Measurements from ENCODE around the gene CCDC92B. TPM values are rescaled to one million over a fixed set of nuclear protein-coding genes. Genes with fewer than 3 reads are reported as not detected.
"Not testable (repeated sequence)": the region's sequence is repeated elsewhere in the genome, so short reads cannot be mapped to it uniquely, and the experiment has no call there.

The CCDC92B gene
- total RNA-seq, 3 donors from 2014 or later (not counting 1 experiment from before 2014, with no cell fraction given), result not detected

DNA sequence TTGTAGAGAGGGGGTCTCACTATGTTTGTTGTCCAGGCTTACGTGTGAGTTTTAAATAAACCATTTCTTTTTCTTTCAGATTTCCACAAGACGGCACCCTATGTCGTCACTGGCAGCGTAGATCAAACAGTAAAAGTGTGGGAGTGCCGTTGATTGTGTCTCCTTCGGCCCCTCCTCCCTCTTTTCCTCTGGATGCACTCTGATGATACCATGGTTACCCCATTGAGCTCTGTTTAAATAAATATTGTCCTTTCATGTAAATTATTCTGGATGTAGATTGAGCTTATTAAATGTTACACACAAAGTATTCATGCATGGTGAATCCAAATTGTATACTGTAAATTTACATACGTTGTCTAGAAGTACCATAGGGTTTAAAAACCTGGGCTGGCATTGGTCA lies 67.8 kb downstream of the CCDC92B start:
- WGBS (ENCODE audit: insufficient coverage), result 100% methylated on average over 4 of the region's 7 CpGs
- H3K4me3 ChIP-seq (ENCODE audit: low read length), result no peak overlapping the region
- ATAC-seq (no peak), DNase-seq (no peak)
- peaks cover 58% of the 10 kb centered on the region for H3K36me3 ChIP-seq (ENCODE audit: control insufficient read depth, insufficient read depth, low read length)
- H3K27me3 ChIP-seq (ENCODE audit: control insufficient read depth, insufficient read depth, low read length), result no peaks in the 10 kb centered on the region
- Mint-ChIP-seq H3K27ac (no peak overlapping the region), H3K36me3 (peaks cover 10% of the 10 kb centered on the region), H3K9me3 (no peaks in the 10 kb centered on the region), H3K4me1 (peaks cover 0 to 5% of the 10 kb centered on the region in 2 donors), H3K4me3 (no peak overlapping the region), H3K27me3 (ENCODE audit: low read depth in 2 of 2) (no peaks in the 10 kb centered on the region)
- TF ChIP-seq, protein P1, sequence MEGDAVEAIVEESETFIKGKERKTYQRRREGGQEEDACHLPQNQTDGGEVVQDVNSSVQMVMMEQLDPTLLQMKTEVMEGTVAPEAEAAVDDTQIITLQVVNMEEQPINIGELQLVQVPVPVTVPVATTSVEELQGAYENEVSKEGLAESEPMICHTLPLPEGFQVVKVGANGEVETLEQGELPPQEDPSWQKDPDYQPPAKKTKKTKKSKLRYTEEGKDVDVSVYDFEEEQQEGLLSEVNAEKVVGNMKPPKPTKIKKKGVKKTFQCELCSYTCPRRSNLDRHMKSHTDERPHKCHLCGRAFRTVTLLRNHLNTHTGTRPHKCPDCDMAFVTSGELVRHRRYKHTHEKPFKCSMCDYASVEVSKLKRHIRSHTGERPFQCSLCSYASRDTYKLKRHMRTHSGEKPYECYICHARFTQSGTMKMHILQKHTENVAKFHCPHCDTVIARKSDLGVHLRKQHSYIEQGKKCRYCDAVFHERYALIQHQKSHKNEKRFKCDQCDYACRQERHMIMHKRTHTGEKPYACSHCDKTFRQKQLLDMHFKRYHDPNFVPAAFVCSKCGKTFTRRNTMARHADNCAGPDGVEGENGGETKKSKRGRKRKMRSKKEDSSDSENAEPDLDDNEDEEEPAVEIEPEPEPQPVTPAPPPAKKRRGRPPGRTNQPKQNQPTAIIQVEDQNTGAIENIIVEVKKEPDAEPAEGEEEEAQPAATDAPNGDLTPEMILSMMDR (IDR thresholded peaks at IDR 0.05), result no peak
- intact Hi-C loops (cut with micrococcal nuclease), result no loop called here
- no peaks in the 10 kb centered on the region for H3K4me1 ChIP-seq (ENCODE audit: control insufficient read depth, insufficient read depth, low read length)
- H3K9me3 ChIP-seq (ENCODE audit: control insufficient read depth, insufficient read depth, low read length), result no peaks in the 10 kb centered on the region
- no peak overlapping the region for H3K27ac ChIP-seq (ENCODE audit: low read length)

DNA sequence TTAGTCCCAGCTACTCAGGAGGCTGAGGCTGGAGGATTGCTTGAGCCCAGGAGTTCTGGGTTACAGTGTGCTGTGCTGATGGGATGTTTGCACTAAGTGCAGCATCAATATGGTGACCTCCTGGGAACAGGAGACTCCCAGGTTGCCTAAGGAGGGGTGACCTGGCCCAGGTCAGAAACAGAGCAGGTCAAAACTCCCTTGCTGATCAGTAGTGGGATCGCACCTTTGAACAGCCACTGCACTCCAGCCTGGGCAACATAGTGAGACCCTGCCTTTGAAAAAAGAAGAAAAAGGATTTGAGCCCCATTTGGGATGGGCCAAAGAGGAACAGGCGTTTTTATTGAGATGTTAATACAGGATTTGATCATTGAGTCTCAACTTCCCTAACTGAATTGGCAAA lies 68.5 kb downstream of the CCDC92B start:
- H3K4me3 ChIP-seq (ENCODE audit: low read length), result no peak overlapping the region
- Mint-ChIP-seq H3K27me3 (ENCODE audit: low read depth in 2 of 2) (no peaks in the 10 kb centered on the region), H3K9me3 (no peaks in the 10 kb centered on the region), H3K4me1 (peaks cover 0 to 5% of the 10 kb centered on the region in 2 donors), H3K36me3 (peaks cover 10% of the 10 kb centered on the region), H3K27ac (no peak overlapping the region), H3K4me3 (no peak overlapping the region)
- intact Hi-C loops (cut with micrococcal nuclease), result no loop called here
- H3K36me3 ChIP-seq (ENCODE audit: control insufficient read depth, insufficient read depth, low read length), result peaks cover 62% of the 10 kb centered on the region
- no peaks in the 10 kb centered on the region for H3K9me3 ChIP-seq (ENCODE audit: control insufficient read depth, insufficient read depth, low read length)
- DNase-seq (no peak), ATAC-seq (no peak)
- TF ChIP-seq, protein P1 (IDR thresholded peaks at IDR 0.05), result no peak
- H3K4me1 ChIP-seq (ENCODE audit: control insufficient read depth, insufficient read depth, low read length), result no peaks in the 10 kb centered on the region
- WGBS (ENCODE audit: insufficient coverage), result 100% methylated on average over 2 of the region's 2 CpGs
- no peaks in the 10 kb centered on the region for H3K27me3 ChIP-seq (ENCODE audit: control insufficient read depth, insufficient read depth, low read length)
- no peak overlapping the region for H3K27ac ChIP-seq (ENCODE audit: low read length)

DNA sequence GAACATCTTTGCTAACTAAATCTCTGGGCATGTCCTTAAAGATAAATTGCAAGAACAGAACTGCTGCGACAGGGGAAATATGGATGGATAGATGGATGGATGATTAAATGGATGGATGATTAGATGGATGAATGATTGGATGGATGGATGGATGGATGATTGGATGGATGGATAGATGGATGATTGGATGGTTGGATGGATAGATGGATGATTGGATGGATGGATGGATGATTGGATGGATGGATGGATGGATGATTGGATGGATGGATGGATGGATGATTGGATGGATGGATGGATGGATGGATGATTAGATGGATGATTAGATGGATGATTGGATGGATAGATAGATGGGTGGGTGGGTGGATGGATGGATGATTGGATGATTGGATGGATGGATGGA lies 70.2 kb downstream of the CCDC92B start:
- H3K9me3 ChIP-seq (ENCODE audit: control insufficient read depth, insufficient read depth, low read length); intact Hi-C loops (cut with micrococcal nuclease); H3K4me1 ChIP-seq (ENCODE audit: control insufficient read depth, insufficient read depth, low read length); H3K4me3 ChIP-seq (ENCODE audit: low read length); DNase-seq; H3K27me3 Mint-ChIP-seq (ENCODE audit: low read depth in 2 of 2); H3K9me3 Mint-ChIP-seq; H3K4me1 Mint-ChIP-seq; ATAC-seq; H3K27ac ChIP-seq (ENCODE audit: low read length); H3K27me3 ChIP-seq (ENCODE audit: control insufficient read depth, insufficient read depth, low read length); H3K4me3 Mint-ChIP-seq; H3K27ac Mint-ChIP-seq: not testable (repeated sequence)
- 96% methylated on average over 1 of the region's 1 CpG for WGBS (ENCODE audit: insufficient coverage)
- H3K36me3 ChIP-seq (ENCODE audit: control insufficient read depth, insufficient read depth, low read length), result peaks cover 64% of the 10 kb centered on the region
- peaks cover 10% of the 10 kb centered on the region for H3K36me3 Mint-ChIP-seq

Other genes starting within 250 kb of the CCDC92B start
- gene METTL16, start 237.8 kb downstream of the CCDC92B start, total RNA-seq, result 10 to 100 TPM; 27.9 to 36.9 (median 32.0) TPM
- gene PAFAH1B1, start 156.0 kb downstream of the CCDC92B start, total RNA-seq, result 100 to 1,000 TPM; 138 to 176 (median 165) TPM
- 10 to 100 TPM; 34.6 to 43.5 (median 42.1) TPM for gene CLUH, start 37.9 kb downstream of the CCDC92B start, total RNA-seq
- gene RAP1GAP2, start 46.8 kb upstream of the CCDC92B start, total RNA-seq, result 100 to 1,000 TPM; 274 to 418 (median 390) TPM

All from natural killer cell (primary cell).